Renal pelvis (tissue), 4 donors: ENCODE measurements around the gene NOS1AP. TPM values are rescaled to one million over a fixed set of nuclear protein-coding genes. Genes with fewer than 3 reads are reported as not detected.

Experiments used
- DNase-seq: peaks from one replicate; pipeline ENCODE4 v3.0.0-alpha.2; 2013
- polyA plus RNA-seq, 3 donors: library from polyadenylated mRNA; unstranded; fragments of 120-200 nt; gene quantifications; one replicate each; pipeline ENCODE4 v1.2.1, GENCODE V29; 2013; ENCODE audit not compliant: insufficient read length in 3 of 3

Gene NOS1AP
- polyA plus RNA-seq, 3 donors: 9.6 to 14.1 (median 10.0) TPM

GRCh38 chr1:162088281-162088969 lies 18.9 kb downstream of the NOS1AP start:
- DNase-seq: no peak

- no peak for DNase-seq
These were observed 20.3 kb downstream of the NOS1AP start for GRCh38 chr1:162089748-162090147.

- no peak for DNase-seq
These were observed 20.9 kb downstream of the NOS1AP start for GRCh38 chr1:162090378-162090777.

GRCh38 chr1:162091681-162092524 lies 22.4 kb downstream of the NOS1AP start:
- DNase-seq: no peak

GRCh38 chr1:162093095-162093494 lies 23.6 kb downstream of the NOS1AP start:
- DNase-seq: no peak

- DNase-seq: no peak
These were observed 24.8 kb downstream of the NOS1AP start for GRCh38 chr1:162094271-162094670.

- no peak for DNase-seq
These were observed 25.2 kb downstream of the NOS1AP start for GRCh38 chr1:162094723-162095122.

GRCh38 chr1:162107911-162108310 lies 38.4 kb downstream of the NOS1AP start:
- DNase-seq: no peak

- DNase-seq: no peak
These were observed 38.9 kb downstream of the NOS1AP start for GRCh38 chr1:162108426-162108825.

- no peak for DNase-seq
These were observed 41.4 kb downstream of the NOS1AP start for GRCh38 chr1:162110910-162111309.

- DNase-seq: no peak
These were observed 42.1 kb downstream of the NOS1AP start for GRCh38 chr1:162111572-162111971.

GRCh38 chr1:162113419-162113818 lies 43.9 kb downstream of the NOS1AP start:
- DNase-seq: no peak

GRCh38 chr1:162117039-162117774 lies 47.7 kb downstream of the NOS1AP start:
- DNase-seq: no peak

- no peak for DNase-seq
These were observed 48.6 kb downstream of the NOS1AP start for GRCh38 chr1:162118063-162118462.

- DNase-seq: no peak
These were observed 59.3 kb downstream of the NOS1AP start for GRCh38 chr1:162128693-162129356.

- no peak for DNase-seq
These were observed 60.8 kb downstream of the NOS1AP start for GRCh38 chr1:162130308-162130707.

- DNase-seq: no peak
These were observed 62.2 kb downstream of the NOS1AP start for GRCh38 chr1:162131400-162132321.

- no peak for DNase-seq
These were observed 64.1 kb downstream of the NOS1AP start for GRCh38 chr1:162133566-162133965.

GRCh38 chr1:162134646-162135045 lies 65.2 kb downstream of the NOS1AP start:
- no peak for DNase-seq

GRCh38 chr1:162135271-162135775 lies 65.8 kb downstream of the NOS1AP start:
- no peak for DNase-seq

GRCh38 chr1:162136760-162137159 lies 67.3 kb downstream of the NOS1AP start:
- DNase-seq: no peak
